Measurements from ENCODE around the gene CACHD1. TPM values are rescaled to one million over a fixed set of nuclear protein-coding genes. Genes with fewer than 3 reads are reported as not detected.

The CACHD1 gene
- total and polyA plus RNA-seq, 9 of the 15 experiments (the other 6 are each of a cell fraction or from before 2014, with no cell fraction given) = 0.07 TPM; not detected in 8

GRCh38 chr1:64630611-64631010 is 160.7 kb downstream of the CACHD1 start:
- Histone ChIP-seq H3K27me3 (ENCODE audit: control insufficient read depth in 2 of 2, insufficient read depth in 2 of 2, low read length in 2 of 2) (peaks cover 0 to 5% of the 10 kb centered on the region in 2 experiments; a peak in 2 of 5 replicates), H3K4me1 (replicated peaks in 1 of 2; ENCODE audit: control insufficient read depth in 2 of 2, insufficient read depth in 2 of 2, low read length in 2 of 2) (no peaks in the 10 kb centered on the region), H3K4me2 (ENCODE audit: insufficient read depth, low read length) (no peak overlapping the region), H3K79me2 (ENCODE audit: control insufficient read depth, insufficient read depth, low read length) (no peaks in the 10 kb centered on the region), H3K9me1 (ENCODE audit: control insufficient read depth, insufficient read depth, low read length) (no peaks in the 10 kb centered on the region), H3K4me3 (no peak overlapping the region), H3K9ac (ENCODE audit: insufficient read depth in 1 of 2, low read depth in 2 of 2, low read length in 2 of 2) (no peak overlapping the region), H3K27ac (ENCODE audit: extremely low read depth, low read depth, low read length) (no peak overlapping the region), H3K9me3 (replicated peaks; ENCODE audit: control insufficient read depth, insufficient read depth, low read depth, low read length) (no peaks in the 10 kb centered on the region), H3K36me3 (ENCODE audit: control insufficient read depth, insufficient read depth, low read length) (no peaks in the 10 kb centered on the region), H2AFZ (ENCODE audit: low read depth, low read length) (no peak overlapping the region), H4K20me1 (replicated peaks; ENCODE audit: control insufficient read depth, insufficient read depth, low read length) (no peaks in the 10 kb centered on the region)
- no peak for FAIRE-seq
- no peak for DNase-seq (ENCODE audit: extremely low read depth in 1 of 4, low spot score in 3 of 4)
- CTCF ChIA-PET (ENCODE audit: low intra/inter-chr PET ratio) = no interaction called here
- no peak for TF ChIP-seq XRCC5 (IDR thresholded peaks at IDR 0.05; ENCODE audit: low read depth, low read length)
- TF ChIP-seq, protein P1, sequence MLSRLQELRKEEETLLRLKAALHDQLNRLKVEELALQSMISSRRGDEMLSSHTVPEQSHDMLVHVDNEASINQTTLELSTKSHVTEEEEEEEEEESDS (CRISPR knock-in tag; IDR thresholded peaks at IDR 0.05) = no peak
- TF ChIP-seq IRF2 (CRISPR knock-in tag; IDR thresholded peaks at IDR 0.05) = no peak
- TF ChIP-seq ZNF217 (CRISPR knock-in tag; IDR thresholded peaks at IDR 0.05) = no peak
- no peak for TF ChIP-seq SP1 (CRISPR knock-in tag; IDR thresholded peaks at IDR 0.05)
- no peak for TF ChIP-seq POLR3G (IDR thresholded peaks at IDR 0.05; ENCODE audit: extremely low read depth, insufficient read length, insufficient replicate concordance)
- TF ChIP-seq, protein P2, sequence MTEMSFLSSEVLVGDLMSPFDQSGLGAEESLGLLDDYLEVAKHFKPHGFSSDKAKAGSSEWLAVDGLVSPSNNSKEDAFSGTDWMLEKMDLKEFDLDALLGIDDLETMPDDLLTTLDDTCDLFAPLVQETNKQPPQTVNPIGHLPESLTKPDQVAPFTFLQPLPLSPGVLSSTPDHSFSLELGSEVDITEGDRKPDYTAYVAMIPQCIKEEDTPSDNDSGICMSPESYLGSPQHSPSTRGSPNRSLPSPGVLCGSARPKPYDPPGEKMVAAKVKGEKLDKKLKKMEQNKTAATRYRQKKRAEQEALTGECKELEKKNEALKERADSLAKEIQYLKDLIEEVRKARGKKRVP (CRISPR knock-in tag; IDR thresholded peaks at IDR 0.05) = no peak
- TF ChIP-seq BMI1 (IDR thresholded peaks at IDR 0.05; ENCODE audit: low read length) = no peak
- no peak for TF ChIP-seq PML (IDR thresholded peaks at IDR 0.05; ENCODE audit: low read length)
- no peak for TF ChIP-seq C11orf30 (IDR thresholded peaks at IDR 0.05; ENCODE audit: low read depth)
- TF ChIP-seq, protein P3, sequence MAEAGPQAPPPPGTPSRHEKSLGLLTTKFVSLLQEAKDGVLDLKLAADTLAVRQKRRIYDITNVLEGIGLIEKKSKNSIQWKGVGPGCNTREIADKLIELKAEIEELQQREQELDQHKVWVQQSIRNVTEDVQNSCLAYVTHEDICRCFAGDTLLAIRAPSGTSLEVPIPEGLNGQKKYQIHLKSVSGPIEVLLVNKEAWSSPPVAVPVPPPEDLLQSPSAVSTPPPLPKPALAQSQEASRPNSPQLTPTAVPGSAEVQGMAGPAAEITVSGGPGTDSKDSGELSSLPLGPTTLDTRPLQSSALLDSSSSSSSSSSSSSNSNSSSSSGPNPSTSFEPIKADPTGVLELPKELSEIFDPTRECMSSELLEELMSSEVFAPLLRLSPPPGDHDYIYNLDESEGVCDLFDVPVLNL (CRISPR knock-in tag; IDR thresholded peaks at IDR 0.05; ENCODE audit: low read depth) = no peak
- TF ChIP-seq ZNF232 (CRISPR knock-in tag; IDR thresholded peaks at IDR 0.05) = no peak
- TF ChIP-seq STAG1 (CRISPR knock-in tag; IDR thresholded peaks at IDR 0.05; ENCODE audit: borderline replicate concordance) = no peak
- TF ChIP-seq SIX5 (IDR thresholded peaks at IDR 0.05; ENCODE audit: borderline replicate concordance in 1 of 2, insufficient read depth in 1 of 2, low read depth in 1 of 2, low read length in 2 of 2) = no peak
- BruUV-seq (replicated peaks) = no TSS peak
- intact Hi-C loops (cut with micrococcal nuclease) = no loop called here
- POLR2A ChIA-PET = no interaction called here
- ATAC-seq = no peak
- in situ Hi-C loops (cut with MboI) = no loop called here
- 0% methylated on average over 4 of the region's 4 CpGs for WGBS (ENCODE audit: insufficient coverage, low coverage, missing lambda C conversion rate)

All from K562 (cell line).